ENCODE results near the gene C5orf63. TPM values are rescaled to one million over a fixed set of nuclear protein-coding genes. Genes with fewer than 3 reads are reported as not detected.

Gene C5orf63
- total RNA-seq, 6 experiments from 2014 or later, result 0.41 to 3.8 (median 0.71) TPM

- DNase-seq, result no peak
- H3K9me3 Mint-ChIP-seq, result no peaks in the 10 kb centered on the region
- no peak overlapping the region for H3K27ac Mint-ChIP-seq
- peaks cover 3% of the 10 kb centered on the region for H3K27me3 Mint-ChIP-seq (ENCODE audit: insufficient read depth)
- peaks cover 5% of the 10 kb centered on the region; the same call in 1 of the 2 replicates for H3K4me1 Mint-ChIP-seq (ENCODE audit: low read depth)
- no peak for TF ChIP-seq CTCF (IDR thresholded peaks at IDR 0.05)
- H3K36me3 Mint-ChIP-seq (ENCODE audit: low read depth), result no peaks in the 10 kb centered on the region
- H3K4me3 Mint-ChIP-seq, result no peak overlapping the region
These were observed 9.9 kb downstream of the C5orf63 start for GRCh38 chr5:127063257-127063913.

GRCh38 chr5:127061956-127062355 is 11.3 kb downstream of the C5orf63 start:
- no peaks in the 10 kb centered on the region for H3K9me3 Mint-ChIP-seq
- H3K27ac Mint-ChIP-seq, result no peak overlapping the region
- no peak for DNase-seq
- no peak for TF ChIP-seq CTCF (IDR thresholded peaks at IDR 0.05)
- H3K4me1 Mint-ChIP-seq (ENCODE audit: low read depth), result peaks cover 5% of the 10 kb centered on the region; the same call in 1 of the 2 replicates
- no peak overlapping the region for H3K4me3 Mint-ChIP-seq
- no peaks in the 10 kb centered on the region for H3K36me3 Mint-ChIP-seq (ENCODE audit: low read depth)
- peaks cover 3% of the 10 kb centered on the region for H3K27me3 Mint-ChIP-seq (ENCODE audit: insufficient read depth)

- no peak for TF ChIP-seq CTCF (IDR thresholded peaks at IDR 0.05)
- Mint-ChIP-seq H3K27ac (no peak overlapping the region), H3K4me3 (no peak overlapping the region), H3K27me3 (ENCODE audit: insufficient read depth) (peaks cover 3% of the 10 kb centered on the region), H3K4me1 (ENCODE audit: low read depth) (peaks cover 5% of the 10 kb centered on the region; the same call in 1 of the 2 replicates), H3K9me3 (no peaks in the 10 kb centered on the region), H3K36me3 (ENCODE audit: low read depth) (no peaks in the 10 kb centered on the region)
- no peak for DNase-seq
These were observed 11.8 kb downstream of the C5orf63 start for GRCh38 chr5:127061537-127061936.

GRCh38 chr5:127060470-127060985 is 12.8 kb downstream of the C5orf63 start:
- Mint-ChIP-seq H3K27me3 (ENCODE audit: insufficient read depth) (peaks cover 3% of the 10 kb centered on the region), H3K4me1 (ENCODE audit: low read depth) (peaks cover 5% of the 10 kb centered on the region; the same call in 1 of the 2 replicates), H3K9me3 (no peaks in the 10 kb centered on the region), H3K27ac (no peak overlapping the region), H3K4me3 (no peak overlapping the region), H3K36me3 (ENCODE audit: low read depth) (no peaks in the 10 kb centered on the region; the same call in 1 of the 2 replicates)
- no peak for TF ChIP-seq CTCF (IDR thresholded peaks at IDR 0.05)
- no peak for DNase-seq

- peaks cover 5% of the 10 kb centered on the region; the same call in 1 of the 2 replicates for H3K4me1 Mint-ChIP-seq (ENCODE audit: low read depth)
- no peaks in the 10 kb centered on the region; the same call in 1 of the 2 replicates for H3K36me3 Mint-ChIP-seq (ENCODE audit: low read depth)
- no peak overlapping the region for H3K27ac Mint-ChIP-seq
- no peaks in the 10 kb centered on the region for H3K9me3 Mint-ChIP-seq
- no peak overlapping the region for H3K4me3 Mint-ChIP-seq
- H3K27me3 Mint-ChIP-seq (ENCODE audit: insufficient read depth), result peaks cover 5% of the 10 kb centered on the region
- no peak for DNase-seq
- no peak for TF ChIP-seq CTCF (IDR thresholded peaks at IDR 0.05)
These were observed 16.4 kb downstream of the C5orf63 start for GRCh38 chr5:127056896-127057295.
